UCSD-AML1 (cell line): ENCODE results near the gene NECTIN1.
"Not testable (repeated sequence)": the region's sequence is repeated elsewhere in the genome, so short reads cannot be mapped to it uniquely, and the experiment has no call there.

Experiments
- DNase-seq: peaks from one replicate; lab custom pipeline; 2025; ENCODE audit not compliant: unreplicated experiment; lab: John Stamatoyannopoulos, UW

The NECTIN1 gene

GRCh38 chr11:119623682-119624081 is 105.3 kb downstream of the NECTIN1 start:
- DNase-seq: no peak

- no peak for DNase-seq
Measured at GRCh38 chr11:119622454-119623143, 106.4 kb downstream of the NECTIN1 start.

GRCh38 chr11:119619665-119620064 is 109.3 kb downstream of the NECTIN1 start:
- no peak for DNase-seq

GRCh38 chr11:119618208-119618909 is 110.6 kb downstream of the NECTIN1 start:
- DNase-seq: no peak

- DNase-seq: no peak
Measured at GRCh38 chr11:119617340-119617713, 111.7 kb downstream of the NECTIN1 start.

- no peak for DNase-seq
Measured at GRCh38 chr11:119616586-119617339, 112.2 kb downstream of the NECTIN1 start.

- no peak for DNase-seq
Measured at GRCh38 chr11:119615882-119616196, 113.2 kb downstream of the NECTIN1 start.

GRCh38 chr11:119615003-119615881 is 113.8 kb downstream of the NECTIN1 start:
- DNase-seq: no peak

- DNase-seq: no peak
Measured at GRCh38 chr11:119614222-119615002, 114.6 kb downstream of the NECTIN1 start.

- no peak for DNase-seq
Measured at GRCh38 chr11:119612814-119613213, 116.2 kb downstream of the NECTIN1 start.

GRCh38 chr11:119610836-119611426 is 118.1 kb downstream of the NECTIN1 start:
- no peak for DNase-seq

- no peak for DNase-seq
Measured at GRCh38 chr11:119608781-119609180, 120.2 kb downstream of the NECTIN1 start.

GRCh38 chr11:119608201-119608600 is 120.8 kb downstream of the NECTIN1 start:
- no peak for DNase-seq

GRCh38 chr11:119607726-119608125 is 121.3 kb downstream of the NECTIN1 start:
- no peak for DNase-seq

- no peak for DNase-seq
Measured at GRCh38 chr11:119605137-119605665, 123.8 kb downstream of the NECTIN1 start.

GRCh38 chr11:119602745-119603373 is 126.1 kb downstream of the NECTIN1 start:
- no peak for DNase-seq

GRCh38 chr11:119599864-119600541 is 129.0 kb downstream of the NECTIN1 start:
- DNase-seq: no peak

GRCh38 chr11:119595941-119596340 is 133.1 kb downstream of the NECTIN1 start:
- not testable (repeated sequence) for DNase-seq
